GM18907 (cell line): ENCODE measurements around the gene CD86.
"Not testable (repeated sequence)": the region's sequence is repeated elsewhere in the genome, so short reads cannot be mapped to it uniquely, and the experiment has no call there.

Source experiments
- ATAC-seq: cut with Tn5 transposase; IDR thresholded peaks from one replicate; pipeline ENCODE4 v1.9.1; 2021; ENCODE audit warnings: mild to moderate bottlenecking, moderate library complexity; ENCODE audit not compliant: unreplicated experiment

Gene CD86, protein sequence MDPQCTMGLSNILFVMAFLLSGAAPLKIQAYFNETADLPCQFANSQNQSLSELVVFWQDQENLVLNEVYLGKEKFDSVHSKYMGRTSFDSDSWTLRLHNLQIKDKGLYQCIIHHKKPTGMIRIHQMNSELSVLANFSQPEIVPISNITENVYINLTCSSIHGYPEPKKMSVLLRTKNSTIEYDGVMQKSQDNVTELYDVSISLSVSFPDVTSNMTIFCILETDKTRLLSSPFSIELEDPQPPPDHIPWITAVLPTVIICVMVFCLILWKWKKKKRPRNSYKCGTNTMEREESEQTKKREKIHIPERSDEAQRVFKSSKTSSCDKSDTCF

DNA sequence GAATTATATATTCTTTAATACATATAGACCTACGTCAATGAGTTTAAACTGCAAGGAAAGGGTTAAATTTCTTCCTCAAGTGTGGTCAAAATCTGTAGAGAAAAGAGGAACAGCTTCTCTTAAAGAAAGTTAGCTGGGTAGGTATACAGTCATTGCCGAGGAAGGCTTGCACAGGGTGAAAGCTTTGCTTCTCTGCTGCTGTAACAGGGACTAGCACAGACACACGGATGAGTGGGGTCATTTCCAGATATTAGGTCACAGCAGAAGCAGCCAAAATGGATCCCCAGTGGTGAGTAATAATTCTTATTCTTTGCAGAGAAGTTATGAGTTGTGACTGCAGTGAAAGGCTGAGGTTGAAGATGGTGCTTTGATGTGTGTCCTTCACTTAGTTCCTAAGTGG, at the start of gene CD86:
Gene CD86, plus strand, starts transcription at position 148 of the 400 bp plus-strand sequence. Its CDS starts 128 bp downstream, at position 276.
- peak; percentile 89 for ATAC-seq

DNA sequence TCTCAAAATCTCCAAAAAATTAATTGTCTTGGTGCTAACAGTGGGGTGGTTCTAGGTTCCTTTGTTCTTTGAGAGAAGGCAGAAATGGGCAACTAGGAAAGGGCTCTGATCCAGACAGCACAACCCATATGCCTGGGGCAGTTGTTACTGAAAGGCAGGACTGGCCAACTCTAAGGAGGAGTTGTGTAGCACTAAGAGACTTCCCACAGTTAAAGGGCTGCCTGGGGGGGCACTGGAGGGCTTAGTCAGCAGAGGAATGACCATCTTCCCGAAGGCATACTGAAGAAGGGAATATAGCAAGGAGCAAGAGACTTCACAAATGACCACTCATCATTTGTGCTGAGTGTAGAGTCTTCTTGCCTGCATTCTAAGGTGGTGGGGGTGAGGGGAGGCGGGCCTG, 48.9 kb upstream of the CD86 start:
- no peak for ATAC-seq

DNA sequence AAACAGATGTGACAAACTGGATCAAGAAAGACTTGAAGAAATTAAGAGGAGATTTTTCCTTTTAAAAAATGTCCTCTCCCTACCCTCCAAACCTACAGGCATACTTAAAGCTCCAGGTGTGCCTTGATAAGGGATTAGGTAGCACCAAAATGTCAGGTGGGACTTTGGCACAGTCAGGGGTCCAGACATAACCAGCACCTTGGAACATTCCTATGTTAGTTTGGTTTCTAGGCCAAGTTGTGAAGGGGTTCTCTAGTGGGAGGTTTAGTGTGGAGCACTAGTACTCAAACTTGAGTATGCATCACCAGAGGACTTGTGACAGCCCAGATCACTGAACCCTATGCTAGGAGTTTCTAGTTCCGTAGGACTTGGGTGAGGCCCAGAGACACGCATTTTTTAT, 47.0 kb upstream of the CD86 start:
- no peak for ATAC-seq

DNA sequence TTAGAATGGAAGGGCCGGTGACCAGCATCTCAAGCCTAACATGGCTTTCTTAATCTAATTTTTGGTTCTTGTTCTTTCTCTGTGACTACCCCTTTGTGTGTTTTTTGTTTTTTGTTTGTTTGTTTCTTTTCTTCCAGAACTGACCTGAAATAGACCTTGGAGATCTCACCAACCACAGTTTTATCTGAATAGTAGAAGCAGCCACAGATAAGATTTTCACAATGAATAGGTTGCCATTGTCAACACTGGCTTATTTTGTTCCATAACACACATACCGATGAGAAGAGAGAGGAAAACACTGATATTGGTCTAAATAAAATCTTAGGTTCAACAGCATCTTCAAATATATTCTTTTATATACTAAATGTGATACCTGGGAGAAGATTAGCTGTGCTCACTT, 44.7 kb upstream of the CD86 start:
- no peak for ATAC-seq

DNA sequence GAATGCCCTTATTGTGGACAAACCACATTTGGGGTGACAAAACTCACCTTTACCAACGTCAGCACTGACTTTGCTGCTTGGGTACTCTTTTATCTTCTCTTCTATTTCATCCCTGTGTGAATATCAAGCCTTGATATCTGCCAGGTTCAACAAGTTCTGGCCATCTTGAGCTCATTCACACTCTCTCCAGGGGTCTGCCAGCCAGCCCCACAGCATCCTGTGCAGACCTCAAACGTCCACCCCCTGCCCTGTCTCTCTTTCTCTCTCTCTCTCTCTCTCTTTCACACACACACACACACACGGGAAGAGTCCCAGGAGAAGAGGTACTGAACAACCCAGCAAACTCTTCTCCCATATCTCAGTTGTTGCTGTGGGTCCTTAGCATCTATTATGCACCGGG, 43.8 kb upstream of the CD86 start:
- ATAC-seq, result no peak

DNA sequence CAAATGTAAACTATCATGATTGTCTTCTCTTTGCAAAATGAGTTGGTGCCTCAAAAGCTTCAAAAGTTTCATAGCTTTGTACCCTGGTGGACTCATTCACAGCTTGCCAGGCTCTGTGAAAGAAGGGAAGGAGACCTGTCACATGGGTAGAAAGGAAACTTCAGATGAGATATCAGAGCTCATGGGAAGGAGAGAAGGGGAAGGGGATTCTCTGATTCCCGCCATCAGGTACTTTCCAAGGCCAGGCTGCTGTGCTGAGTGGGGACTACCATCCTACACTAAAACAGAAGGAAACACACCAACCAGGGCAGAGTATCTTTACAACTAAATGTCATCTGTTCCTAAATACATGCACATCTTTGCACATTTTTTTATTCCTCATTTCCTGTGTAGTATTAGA, 42.3 kb upstream of the CD86 start:
- peak; percentile 42 for ATAC-seq

DNA sequence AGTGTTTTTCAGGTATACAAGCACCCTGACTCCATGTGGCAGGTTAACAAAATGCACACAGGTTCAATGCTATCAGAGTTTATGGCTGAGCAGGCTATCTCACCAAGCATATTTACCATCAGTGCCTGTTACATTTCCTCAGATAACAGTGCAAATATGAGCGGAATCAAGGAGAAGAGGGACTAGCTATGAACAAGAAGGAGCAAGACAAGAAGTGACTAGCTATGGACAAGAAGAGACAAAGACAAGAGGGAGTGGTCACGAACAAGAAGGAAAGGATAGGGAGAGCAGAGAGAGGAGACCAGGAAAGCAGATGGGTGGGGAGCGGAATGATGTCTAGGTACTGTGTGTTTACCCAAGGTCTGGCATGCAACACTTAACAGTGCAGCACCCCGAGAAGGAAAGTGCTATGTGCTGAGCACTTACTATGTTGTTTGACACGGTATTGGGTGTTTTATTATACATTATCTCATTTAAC, 41.7 kb upstream of the CD86 start:
- no peak for ATAC-seq

DNA sequence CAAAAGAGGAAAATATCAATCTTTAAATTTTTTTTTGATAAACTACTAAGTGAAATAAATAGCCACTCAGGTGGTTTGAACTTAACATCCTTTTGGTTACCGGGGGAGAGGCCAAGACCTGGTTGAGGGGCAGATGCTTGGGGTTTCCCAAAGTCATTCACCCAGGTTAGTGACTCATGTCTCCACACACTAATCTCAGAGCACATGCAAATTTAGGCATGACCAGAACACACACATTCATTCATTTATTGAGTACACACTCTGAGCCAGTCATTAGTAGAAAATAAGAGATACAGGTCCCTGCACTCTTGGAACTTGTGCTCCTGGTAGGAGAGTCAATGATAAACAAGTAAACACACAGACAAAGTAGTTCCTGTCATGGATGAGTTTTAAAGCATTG, 40.4 kb upstream of the CD86 start:
- ATAC-seq, result peak; percentile 83

DNA sequence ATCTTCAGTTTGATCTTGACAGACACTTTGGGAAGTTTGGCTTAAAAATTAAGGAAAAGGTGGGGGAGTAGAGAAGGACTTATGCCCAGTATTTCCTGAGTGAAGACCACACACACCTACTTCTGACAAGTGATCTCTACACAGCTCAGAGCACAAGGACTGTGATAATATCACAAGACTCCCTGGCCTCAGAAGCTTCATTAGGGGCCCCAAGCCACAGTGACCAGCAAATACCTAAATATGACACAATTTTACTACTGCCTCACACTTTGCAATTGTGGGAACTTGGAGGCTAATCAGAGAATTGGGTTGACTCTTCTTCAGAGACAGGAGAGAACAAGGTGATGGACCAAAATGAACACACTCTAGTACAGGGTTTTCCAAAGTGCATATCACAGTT, 35.7 kb upstream of the CD86 start:
- no peak for ATAC-seq

DNA sequence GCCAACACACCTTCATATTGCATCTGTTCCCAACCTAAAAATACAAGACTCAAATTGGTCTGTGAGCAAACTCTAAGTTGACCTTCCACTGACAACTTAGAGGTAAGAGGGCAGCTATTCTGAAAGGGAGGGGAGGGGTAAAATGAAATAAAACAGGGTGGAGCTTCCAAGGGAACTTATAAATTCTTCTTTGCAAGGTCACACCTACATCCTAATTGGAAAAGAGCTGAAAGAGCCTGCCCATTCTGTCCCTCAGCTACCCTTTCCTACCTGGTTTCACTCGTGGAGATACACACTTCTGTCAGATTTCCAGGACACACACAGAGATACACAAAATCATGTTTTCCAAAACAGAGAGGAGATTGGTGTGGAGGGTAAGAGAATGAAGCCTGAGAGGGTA, 34.1 kb upstream of the CD86 start:
- ATAC-seq, result no peak

DNA sequence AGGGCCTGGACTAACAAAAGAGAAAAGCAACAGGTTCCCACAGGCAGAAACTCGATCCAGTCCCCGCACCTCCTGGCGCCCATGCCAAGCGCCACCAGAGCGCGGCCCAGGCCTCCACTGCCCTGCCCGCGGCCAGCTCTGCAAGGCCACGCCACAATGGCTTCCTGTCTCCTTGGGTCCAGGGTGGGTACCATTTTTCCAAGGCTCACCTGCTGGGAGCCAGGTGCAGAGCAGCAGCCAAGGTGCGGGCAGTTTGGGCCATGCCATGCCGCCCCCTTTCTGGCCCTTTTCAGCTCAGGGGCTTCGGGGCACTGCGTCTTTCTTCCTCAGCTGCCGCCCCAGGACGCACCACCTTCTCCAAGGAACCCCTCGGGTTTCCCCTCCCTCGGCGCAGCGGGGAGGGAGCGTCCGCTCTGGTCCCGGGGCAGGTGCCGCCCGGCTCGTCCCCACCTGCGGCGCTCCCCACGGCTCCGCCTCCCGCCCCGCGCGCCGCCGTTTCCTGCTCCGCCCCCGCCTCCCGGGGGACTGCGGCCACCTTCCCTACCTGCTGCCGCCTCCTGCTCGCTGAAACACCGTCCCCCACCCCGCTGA, 33.3 kb upstream of the CD86 start, which contains the start of gene ILDR1:
Gene ILDR1, minus strand, starts transcription at position 437 of the 591 bp plus-strand sequence. Its CDS starts 170 bp downstream, at position 267.
- ATAC-seq, result peak; percentile 50

DNA sequence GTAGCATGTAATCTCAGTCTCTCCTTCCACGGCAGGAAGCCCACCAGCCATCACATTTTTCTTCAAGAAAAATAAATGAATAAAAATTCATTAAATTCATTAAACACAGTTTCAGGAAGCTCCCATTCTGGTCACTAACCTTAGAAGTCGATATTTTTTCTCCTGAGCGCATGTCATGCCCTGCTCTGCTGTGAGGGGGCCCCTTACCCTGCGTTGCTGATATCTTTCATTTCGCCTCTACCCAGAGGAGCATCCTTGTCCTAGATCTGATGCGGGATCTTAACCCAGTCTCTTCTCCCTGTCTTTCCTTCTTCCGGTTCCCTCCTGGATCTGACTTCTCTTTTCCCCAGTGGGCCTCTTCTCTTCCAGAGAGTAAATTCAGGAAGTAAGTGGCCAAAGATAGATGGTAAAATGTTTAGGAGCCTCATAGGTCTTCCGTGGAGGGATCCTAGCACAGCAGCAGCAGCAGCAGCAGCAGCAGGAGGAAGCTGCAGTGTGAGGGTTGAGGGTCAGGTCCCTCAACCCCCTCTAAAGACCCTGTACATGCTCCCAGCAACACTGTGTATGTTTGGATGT, 31.7 kb upstream of the CD86 start:
- no peak for ATAC-seq

DNA sequence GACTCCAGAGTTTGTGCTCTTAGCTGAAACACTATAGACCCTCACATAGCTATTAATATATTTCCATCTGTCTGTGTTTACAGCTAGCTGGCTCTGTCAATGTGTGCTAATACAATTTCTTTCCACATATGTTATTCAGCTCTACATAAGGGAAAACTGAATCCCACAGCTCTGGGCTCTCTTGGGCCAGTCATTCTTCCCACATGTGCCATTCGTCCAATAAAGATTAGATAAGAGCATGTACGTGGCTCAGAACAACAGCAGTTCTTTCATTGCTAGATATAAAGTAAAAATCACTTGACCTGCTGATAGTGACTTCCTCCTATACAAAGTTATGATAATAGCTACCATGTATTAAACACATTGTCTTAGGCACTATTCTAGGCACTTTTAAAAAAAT, 30.4 kb upstream of the CD86 start:
- ATAC-seq, result peak; percentile 1

DNA sequence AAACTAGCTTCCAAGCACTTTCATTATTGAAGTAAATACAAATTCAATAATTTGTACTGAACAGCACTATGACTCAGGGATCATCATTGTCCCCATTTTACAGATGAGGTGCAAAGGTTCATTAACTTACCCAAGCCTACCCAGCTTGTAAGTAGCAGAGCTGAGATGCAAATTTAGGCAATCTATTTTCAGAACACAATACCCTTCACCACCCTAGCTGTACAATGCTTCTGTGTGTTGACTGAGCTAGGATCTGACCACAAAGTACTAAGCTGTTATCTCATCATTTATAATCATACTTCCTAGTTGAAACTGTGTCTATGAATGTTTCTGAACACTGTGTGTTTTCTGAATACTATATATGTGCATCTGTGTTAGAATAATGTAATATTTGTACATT, 29.9 kb upstream of the CD86 start:
- peak; percentile 81 for ATAC-seq

DNA sequence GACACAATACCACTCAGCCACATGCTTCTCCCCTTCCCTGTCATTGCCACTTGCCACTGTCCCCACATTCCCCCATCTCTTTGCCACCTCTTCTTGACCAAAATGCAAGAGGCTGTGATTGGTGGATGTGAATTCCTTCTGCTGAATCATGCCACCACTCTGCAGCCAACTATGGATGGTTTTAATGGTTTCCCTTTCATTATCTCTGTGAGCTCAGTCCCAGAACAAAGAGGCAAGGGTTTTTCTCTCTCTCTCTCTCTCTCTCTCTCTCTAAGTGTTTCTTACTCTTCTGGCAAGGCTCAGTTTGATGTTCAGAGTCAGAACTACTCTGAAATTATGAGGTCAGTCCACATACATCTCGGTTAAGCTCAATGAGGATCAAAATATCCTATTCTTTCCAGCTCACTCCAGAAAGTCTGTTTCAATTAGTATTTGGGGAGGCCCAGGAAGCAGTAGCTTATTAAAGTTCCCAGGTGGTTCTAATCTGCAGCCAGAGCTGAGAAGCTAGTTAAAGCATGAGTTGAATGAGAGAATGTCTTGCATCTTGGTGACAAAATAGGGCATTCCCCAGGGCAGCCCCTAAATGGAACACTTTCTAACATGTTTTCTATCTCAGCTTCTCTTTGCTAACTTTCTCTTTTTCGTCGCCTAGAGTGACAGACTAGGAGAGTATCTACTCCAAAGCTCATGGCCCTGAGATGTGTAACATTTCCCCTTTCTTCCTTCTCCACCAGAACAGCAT, 24.6 kb upstream of the CD86 start:
- peak; percentile 67 for ATAC-seq

DNA sequence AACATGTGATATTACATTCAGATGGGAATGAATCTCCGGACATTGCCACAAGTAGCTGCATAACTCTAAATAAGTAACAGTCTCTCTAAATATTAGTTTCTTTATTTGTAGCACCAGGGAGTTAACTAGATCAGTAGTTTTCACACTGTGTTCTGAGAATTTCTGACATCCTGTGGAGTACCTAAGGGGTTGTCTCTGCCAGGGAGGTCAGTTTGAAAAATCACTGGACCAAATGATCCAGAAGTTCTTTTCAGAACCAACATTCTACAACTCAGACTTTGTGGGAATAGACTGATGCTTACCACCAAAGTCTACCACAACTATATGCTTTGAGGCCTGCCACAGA, 24.1 kb upstream of the CD86 start:
- ATAC-seq, result peak; percentile 49

DNA sequence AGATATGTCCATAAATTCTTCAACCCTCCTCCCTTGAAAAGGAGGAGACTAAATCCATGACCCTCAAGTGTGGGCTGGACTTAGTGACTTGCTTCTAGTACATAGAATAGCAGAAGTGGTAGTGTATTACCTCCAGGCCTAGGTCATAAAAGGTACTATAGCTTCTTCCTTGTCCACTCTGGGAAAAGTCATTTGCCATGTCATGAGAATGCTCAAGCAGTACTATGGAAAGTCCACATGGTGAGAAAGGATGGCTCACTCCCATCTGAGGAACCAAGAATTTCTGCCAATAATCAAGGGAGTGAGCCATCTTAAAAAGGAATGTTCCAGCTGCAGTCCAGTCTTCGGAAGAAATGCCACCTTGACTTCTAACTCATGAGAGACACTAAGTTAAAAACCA, 22.6 kb upstream of the CD86 start:
- no peak for ATAC-seq

DNA sequence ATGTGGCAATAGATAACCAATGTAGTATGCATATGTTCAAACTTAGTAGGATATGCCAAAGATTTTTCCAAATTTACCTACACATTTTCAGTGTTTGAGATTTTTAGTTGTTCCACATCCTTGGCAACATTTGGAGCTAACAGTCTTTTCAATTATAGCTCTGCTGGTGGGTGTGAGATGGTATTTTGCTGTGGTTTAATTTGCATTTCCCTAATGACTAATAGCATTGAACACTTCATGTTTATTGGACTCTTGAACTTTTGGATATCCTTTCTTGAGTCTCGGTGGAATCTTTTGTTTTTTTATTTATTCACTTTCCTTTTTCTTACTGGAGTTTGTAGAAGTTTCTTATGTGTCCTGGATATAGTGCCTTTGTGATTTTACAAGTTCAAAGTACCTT, 22.1 kb upstream of the CD86 start:
- ATAC-seq, result no peak

DNA sequence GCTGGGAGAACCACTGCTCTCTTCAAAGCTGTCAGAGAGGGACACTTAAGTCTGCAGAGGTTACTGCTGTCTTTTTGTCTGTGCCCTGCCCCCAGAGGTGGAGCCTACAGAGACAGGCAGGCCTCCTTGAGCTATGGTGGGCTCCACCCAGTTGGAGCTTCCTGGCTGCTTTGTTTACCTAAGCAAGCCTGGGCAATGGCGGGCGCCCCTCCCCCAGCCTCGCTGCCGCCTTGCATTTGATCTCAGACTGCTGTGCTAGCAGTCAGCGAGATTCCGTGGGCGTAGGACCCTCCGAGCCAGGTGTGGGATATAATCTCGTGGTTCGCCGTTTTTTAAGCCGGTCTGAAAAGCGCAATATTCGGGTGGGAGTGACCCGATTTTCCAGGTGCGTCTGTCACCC, 7.9 kb upstream of the CD86 start:
- not testable (repeated sequence) for ATAC-seq

DNA sequence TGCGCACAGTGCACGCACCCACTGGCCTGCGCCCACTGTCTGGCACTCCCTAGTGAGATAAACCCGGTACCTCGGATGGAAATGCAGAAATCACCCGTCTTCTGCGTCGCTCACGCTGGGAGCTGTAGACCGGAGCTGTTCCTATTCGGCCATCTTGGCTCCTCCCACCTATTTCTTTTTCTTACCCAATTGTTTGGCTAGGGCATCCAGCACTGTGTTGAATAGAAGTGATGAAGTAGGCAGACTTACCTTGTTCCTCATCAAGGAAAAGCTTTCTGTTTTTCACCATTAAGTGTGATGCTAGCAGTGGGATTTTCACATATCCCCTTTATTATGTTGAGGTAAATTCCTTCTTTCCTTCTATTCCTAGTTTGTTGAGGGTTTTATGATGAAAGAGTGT, 7.4 kb upstream of the CD86 start:
- ATAC-seq, result not testable (repeated sequence)

DNA sequence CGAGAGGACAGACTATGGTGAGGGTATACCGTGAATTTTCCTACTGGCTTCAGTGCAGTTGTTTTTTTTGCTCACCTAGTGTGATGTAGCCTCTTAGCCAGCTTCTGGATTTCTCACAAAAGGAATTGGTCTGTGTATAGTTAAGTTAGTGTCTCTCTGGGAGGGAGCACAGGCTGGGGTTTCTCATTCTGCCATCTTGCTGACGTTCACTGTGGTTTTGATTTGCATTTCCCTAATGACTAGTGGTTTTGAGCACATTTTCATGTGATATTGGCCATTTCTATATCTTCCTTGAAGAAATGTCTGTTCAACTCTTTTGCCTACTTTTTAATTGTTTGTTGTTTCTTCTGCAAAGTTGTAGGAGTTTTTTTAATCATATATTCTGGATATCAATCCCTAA, 2.2 kb upstream of the CD86 start:
- peak; percentile 51 for ATAC-seq

DNA sequence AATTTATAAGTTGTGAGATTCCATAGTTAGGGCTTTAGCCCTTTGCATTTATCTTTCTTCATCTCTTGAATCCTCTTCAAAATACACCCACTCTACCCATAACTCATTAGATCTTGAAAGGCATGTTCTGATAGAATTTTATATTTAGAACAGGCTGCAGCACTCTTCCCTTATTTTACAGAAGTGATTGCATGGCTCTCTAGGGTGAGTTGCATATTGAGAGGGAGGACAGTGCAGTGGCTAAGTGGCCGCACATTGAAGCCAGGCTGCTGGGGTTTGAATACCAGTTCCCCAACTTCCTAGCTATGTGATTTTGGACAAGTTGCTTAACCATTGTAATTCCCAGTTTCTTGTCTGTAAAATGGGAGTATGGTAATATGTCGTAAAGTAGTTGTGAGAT, 2.5 kb downstream of the CD86 start:
- no peak for ATAC-seq
